ENCODE measurements around the gene ARIH1.

- TF ChIP-seq CTCF (IDR thresholded peaks at IDR 0.05) (no peak), EZH2 (IDR thresholded peaks at IDR 0.05; ENCODE audit: borderline replicate concordance, insufficient read depth, low read depth, low read length, poor library complexity, severe bottlenecking) (no peak)
Observed at GRCh38 chr15:72604794-72605193, 130.7 kb downstream of the ARIH1 start.

Data from B cell (primary cell).